Measurements from ENCODE around the gene SLC7A8. TPM values are rescaled to one million over a fixed set of nuclear protein-coding genes. Genes with fewer than 3 reads are reported as not detected.
"Not testable (repeated sequence)": the region's sequence is repeated elsewhere in the genome, so short reads cannot be mapped to it uniquely, and the experiment has no call there.

Gene SLC7A8
- total and polyA plus RNA-seq, 7 experiments from 2014 or later: 0.36 to 7.7 (median 2.5) TPM

- H3K4me3 ChIP-seq (ENCODE audit: low read length): no peak overlapping the region
- H3K9me3 ChIP-seq (ENCODE audit: control insufficient read depth in 2 of 3, low read length in 3 of 3): no peaks in the 10 kb centered on the region
- ChIA-PET CTCF (interaction anchor here (1.1 to 3.4 kb wide), 2 partner anchors 7 to 35 kb away, joined by 4 to 11 read pairs; no protein-coding TSS in a partner anchor), POLR2A (interaction anchor here (0.7 to 1.7 kb wide), 2 partner anchors 17 to 128 kb away, joined by 3 to 9 read pairs; partner anchors contain the start of genes ACIN1 and C14orf119)
- intact Hi-C loops (cut with micrococcal nuclease): no loop called here
- no peaks in the 10 kb centered on the region for H3K27me3 ChIP-seq (ENCODE audit: control insufficient read depth in 2 of 2, insufficient read depth in 2 of 2, low read length in 2 of 2)
- DNase-seq (no peak), ATAC-seq (peak; percentile 80)
- H3K27ac ChIP-seq (ENCODE audit: low read depth, low read length): no peak overlapping the region
- H3K27me3 Mint-ChIP-seq: peaks cover 0 to 9% (median 0%) of the 10 kb centered on the region in 5 donors
- H3K36me3 Mint-ChIP-seq: no peaks in the 10 kb centered on the region
- no peak overlapping the region for H3K4me3 Mint-ChIP-seq
- H3K4me1 Mint-ChIP-seq: peaks cover 3 to 31% (median 11%) of the 10 kb centered on the region in 7 donors
- H3K9me3 Mint-ChIP-seq: no peaks in the 10 kb centered on the region
- peaks cover 0 to under 1% of the 10 kb centered on the region in 2 donors for H3K4me1 ChIP-seq (ENCODE audit: control insufficient read depth in 2 of 2, insufficient read depth in 2 of 2, low read length in 2 of 2)
- H3K36me3 ChIP-seq (ENCODE audit: control insufficient read depth in 2 of 3, insufficient read depth in 3 of 3, low read length in 3 of 3): no peaks in the 10 kb centered on the region
- H3K27ac Mint-ChIP-seq: no peak overlapping the region
Measured at GRCh38 chr14:23112359-23113178, 70.9 kb downstream of the SLC7A8 start.

- H3K4me1 ChIP-seq (ENCODE audit: control insufficient read depth in 2 of 2, insufficient read depth in 2 of 2, low read length in 2 of 2): no peaks in the 10 kb centered on the region
- no peak overlapping the region for H3K27ac ChIP-seq (ENCODE audit: low read depth, low read length)
Measured at GRCh38 chr14:23110579-23111365, 72.7 kb downstream of the SLC7A8 start.

GRCh38 chr14:23109769-23110168 is 73.7 kb downstream of the SLC7A8 start:
- DNase-seq (no peak), ATAC-seq (no peak)
- intact Hi-C loops (cut with micrococcal nuclease): loop anchor here (1.0 kb wide), 2 partner anchors 32 to 40 kb away; no protein-coding TSS in a partner anchor
- POLR2A ChIA-PET: interaction anchor here (1.4 kb wide), 1 partner anchor 10 kb away, joined by 4 read pairs; no protein-coding TSS in a partner anchor
- Histone ChIP-seq H3K4me3 (ENCODE audit: low read length) (no peak overlapping the region), H3K27ac (ENCODE audit: low read depth, low read length) (no peak overlapping the region), H3K9me3 (ENCODE audit: control insufficient read depth in 2 of 3, low read length in 3 of 3) (no peaks in the 10 kb centered on the region), H3K36me3 (ENCODE audit: control insufficient read depth in 2 of 3, insufficient read depth in 3 of 3, low read length in 3 of 3) (no peaks in the 10 kb centered on the region), H3K4me1 (ENCODE audit: control insufficient read depth in 2 of 2, insufficient read depth in 2 of 2, low read length in 2 of 2) (no peaks in the 10 kb centered on the region), H3K27me3 (ENCODE audit: control insufficient read depth in 2 of 2, insufficient read depth in 2 of 2, low read length in 2 of 2) (no peaks in the 10 kb centered on the region)
- H3K4me1 Mint-ChIP-seq: peaks cover 0 to 7% (median 5%) of the 10 kb centered on the region in 7 donors
- no peak overlapping the region for H3K4me3 Mint-ChIP-seq
- H3K9me3 Mint-ChIP-seq: no peaks in the 10 kb centered on the region
- CTCF ChIA-PET: interaction anchor here (1.8 to 3.4 kb wide), 3 partner anchors 10 to 41 kb away, joined by 7 to 11 read pairs (median 9); no protein-coding TSS in a partner anchor
- H3K27ac Mint-ChIP-seq: no peak overlapping the region
- H3K27me3 Mint-ChIP-seq: peaks cover 0 to 7% (median 0%) of the 10 kb centered on the region in 5 donors
- no peaks in the 10 kb centered on the region for H3K36me3 Mint-ChIP-seq

More at GRCh38 chr14:23110579-23111365, 72.7 kb downstream of the SLC7A8 start:
- ChIA-PET POLR2A (interaction anchor here (0.7 to 1.4 kb wide), 2 partner anchors 9 to 73 kb away, joined by 3 to 4 read pairs; no protein-coding TSS in a partner anchor), CTCF (interaction anchor here (0.6 to 3.4 kb wide), 4 partner anchors 9 to 40 kb away, joined by 3 to 11 read pairs (median 4); no protein-coding TSS in a partner anchor)
- Mint-ChIP-seq H3K27me3 (peaks cover 0 to 9% (median 0%) of the 10 kb centered on the region in 5 donors), H3K4me3 (no peak overlapping the region), H3K27ac (no peak overlapping the region), H3K4me1 (peaks cover 0 to 13% (median 8%) of the 10 kb centered on the region in 7 donors), H3K36me3 (no peaks in the 10 kb centered on the region), H3K9me3 (no peaks in the 10 kb centered on the region)
- no peaks in the 10 kb centered on the region for H3K9me3 ChIP-seq (ENCODE audit: control insufficient read depth in 2 of 3, low read length in 3 of 3)
- no peaks in the 10 kb centered on the region for H3K27me3 ChIP-seq (ENCODE audit: control insufficient read depth in 2 of 2, insufficient read depth in 2 of 2, low read length in 2 of 2)
- no peak for DNase-seq
- ATAC-seq: no peak
- H3K36me3 ChIP-seq (ENCODE audit: control insufficient read depth in 2 of 3, insufficient read depth in 3 of 3, low read length in 3 of 3): no peaks in the 10 kb centered on the region
- intact Hi-C loops (cut with micrococcal nuclease): no loop called here
- H3K4me3 ChIP-seq (ENCODE audit: low read length): no peak overlapping the region

GRCh38 chr14:23108169-23108568 is 75.3 kb downstream of the SLC7A8 start:
- H3K4me1 Mint-ChIP-seq; H3K36me3 Mint-ChIP-seq; POLR2A ChIA-PET; ATAC-seq; intact Hi-C loops (cut with micrococcal nuclease); H3K27me3 Mint-ChIP-seq; H3K9me3 Mint-ChIP-seq; H3K9me3 ChIP-seq (ENCODE audit: control insufficient read depth in 2 of 3, low read length in 3 of 3); H3K4me3 ChIP-seq (ENCODE audit: low read length); H3K27ac Mint-ChIP-seq; H3K27ac ChIP-seq (ENCODE audit: low read depth, low read length); DNase-seq; H3K36me3 ChIP-seq (ENCODE audit: control insufficient read depth in 2 of 3, insufficient read depth in 3 of 3, low read length in 3 of 3); H3K4me3 Mint-ChIP-seq; H3K27me3 ChIP-seq (ENCODE audit: control insufficient read depth in 2 of 2, insufficient read depth in 2 of 2, low read length in 2 of 2); H3K4me1 ChIP-seq (ENCODE audit: control insufficient read depth in 2 of 2, insufficient read depth in 2 of 2, low read length in 2 of 2): not testable (repeated sequence)
- CTCF ChIA-PET: interaction anchor here (0.7 to 2.3 kb wide), 4 partner anchors 12 to 40 kb away, joined by 3 to 9 read pairs (median 6); no protein-coding TSS in a partner anchor

GRCh38 chr14:23107620-23108019 is 75.8 kb downstream of the SLC7A8 start:
- H3K9me3 ChIP-seq (ENCODE audit: control insufficient read depth in 2 of 3, low read length in 3 of 3); H3K36me3 ChIP-seq (ENCODE audit: control insufficient read depth in 2 of 3, insufficient read depth in 3 of 3, low read length in 3 of 3); H3K27me3 Mint-ChIP-seq; DNase-seq; intact Hi-C loops (cut with micrococcal nuclease); H3K27me3 ChIP-seq (ENCODE audit: control insufficient read depth in 2 of 2, insufficient read depth in 2 of 2, low read length in 2 of 2); H3K4me1 Mint-ChIP-seq; H3K4me3 ChIP-seq (ENCODE audit: low read length); H3K4me1 ChIP-seq (ENCODE audit: control insufficient read depth in 2 of 2, insufficient read depth in 2 of 2, low read length in 2 of 2); H3K27ac ChIP-seq (ENCODE audit: low read depth, low read length); ATAC-seq; POLR2A ChIA-PET; H3K4me3 Mint-ChIP-seq; H3K36me3 Mint-ChIP-seq; H3K9me3 Mint-ChIP-seq; H3K27ac Mint-ChIP-seq: not testable (repeated sequence)
- CTCF ChIA-PET: interaction anchor here (0.7 to 1.5 kb wide), 2 partner anchors 12 to 19 kb away, joined by 3 to 5 read pairs; no protein-coding TSS in a partner anchor

GRCh38 chr14:23106747-23107045 is 76.8 kb downstream of the SLC7A8 start:
- intact Hi-C loops (cut with micrococcal nuclease): no loop called here

More at GRCh38 chr14:23106747-23107045, 76.8 kb downstream of the SLC7A8 start:
- Histone ChIP-seq H3K9me3 (ENCODE audit: control insufficient read depth in 2 of 3, low read length in 3 of 3) (no peaks in the 10 kb centered on the region), H3K36me3 (ENCODE audit: control insufficient read depth in 2 of 3, insufficient read depth in 3 of 3, low read length in 3 of 3) (no peaks in the 10 kb centered on the region), H3K27me3 (ENCODE audit: control insufficient read depth in 2 of 2, insufficient read depth in 2 of 2, low read length in 2 of 2) (no peaks in the 10 kb centered on the region), H3K4me1 (ENCODE audit: control insufficient read depth in 2 of 2, insufficient read depth in 2 of 2, low read length in 2 of 2) (no peaks in the 10 kb centered on the region), H3K4me3 (ENCODE audit: low read length) (no peak overlapping the region), H3K27ac (ENCODE audit: low read depth, low read length) (no peak overlapping the region)
- Mint-ChIP-seq H3K36me3 (no peaks in the 10 kb centered on the region), H3K27ac (no peak overlapping the region), H3K4me3 (no peak overlapping the region), H3K27me3 (peaks cover 0 to 7% (median 0%) of the 10 kb centered on the region in 5 donors), H3K9me3 (no peaks in the 10 kb centered on the region), H3K4me1 (no peaks in the 10 kb centered on the region)
- ChIA-PET CTCF (interaction anchor here (1.1 to 1.4 kb wide), 2 partner anchors 12 to 38 kb away, joined by 3 to 7 read pairs; partner anchors contain the start of genes ACIN1 and C14orf119), POLR2A (interaction anchor here (1.0 to 1.8 kb wide), 2 partner anchors 11 to 18 kb away, joined by 4 to 6 read pairs; partner anchors contain the start of genes ACIN1 and C14orf119)
- ATAC-seq (no peak), DNase-seq (no peak)
